Measurements from ENCODE around the gene EYA4.

GRCh38 chr6:133245007-133245406 lies 3.9 kb downstream of the EYA4 start:
- TF ChIP-seq POLR2A (IDR thresholded peaks at IDR 0.05): no peak
- no peak for TF ChIP-seq POLR2AphosphoS5 (IDR thresholded peaks at IDR 0.05)
- no peak for TF ChIP-seq CTCF (IDR thresholded peaks at IDR 0.05)
